DMS79 (cell line): ENCODE measurements around the gene LRP2.
"Not testable (repeated sequence)": the region's sequence is repeated elsewhere in the genome, so short reads cannot be mapped to it uniquely, and the experiment has no call there.

Experiments used
- DNase-seq: peaks from one replicate; lab custom pipeline; 2025; lab: John Stamatoyannopoulos, UW

The LRP2 gene

DNA sequence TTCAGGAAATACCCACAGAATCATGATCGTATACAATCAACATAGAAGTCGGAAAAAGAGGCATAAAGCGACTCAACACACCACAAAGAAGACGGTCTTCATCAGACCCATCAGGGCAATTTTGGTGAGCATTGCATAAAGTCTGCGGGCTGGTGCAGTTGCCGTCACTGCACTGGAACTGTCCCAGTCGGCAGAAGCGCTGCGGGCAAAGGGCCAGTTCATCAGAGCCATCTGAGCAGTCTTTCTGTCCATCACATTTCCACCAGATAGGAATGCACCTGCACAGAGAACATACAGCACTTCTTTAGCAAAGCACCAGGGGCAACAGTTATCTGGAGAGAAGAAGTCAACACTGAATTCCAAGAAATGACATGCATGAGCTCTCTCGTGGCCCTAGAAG is 187.2 kb downstream of the LRP2 start:
- peak; percentile 7 for DNase-seq

DNA sequence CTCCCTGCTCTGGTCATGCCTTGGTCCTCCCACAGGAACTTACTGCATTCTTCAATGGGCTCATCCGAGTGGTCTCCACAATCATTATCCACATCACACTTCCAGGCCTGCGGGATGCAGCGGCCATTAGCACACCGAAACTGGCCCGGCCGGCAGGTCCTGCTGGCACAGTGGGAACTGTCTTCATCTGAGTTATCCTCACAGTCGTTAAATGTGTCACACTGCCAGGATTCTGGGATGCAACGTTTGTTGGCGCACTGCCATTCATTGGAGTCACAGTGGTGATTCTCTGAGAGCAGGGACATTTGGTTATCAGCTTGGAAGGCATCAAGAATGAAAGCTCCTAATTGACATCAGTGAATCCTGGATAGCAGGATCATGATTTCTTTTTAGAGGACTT is 188.5 kb downstream of the LRP2 start:
- DNase-seq = no peak

DNA sequence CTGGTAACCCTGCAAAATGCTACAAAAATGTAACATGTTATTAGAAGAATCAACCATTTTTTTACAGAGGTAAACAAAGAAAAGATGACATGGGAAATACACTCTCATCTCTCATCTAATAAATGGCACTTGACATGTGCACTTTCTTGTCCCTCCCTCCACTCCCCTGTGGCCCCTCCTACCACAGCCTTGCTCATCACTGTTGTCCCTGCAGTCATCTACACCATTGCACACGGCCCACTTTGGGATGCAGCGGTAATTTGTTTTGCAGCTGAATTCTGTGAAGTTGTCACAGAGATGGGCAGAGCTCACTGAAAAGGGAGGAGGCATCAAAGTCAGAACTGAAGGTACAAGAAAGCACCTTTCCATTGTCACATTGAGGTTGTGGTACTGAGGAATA is 189.4 kb downstream of the LRP2 start:
- no peak for DNase-seq

DNA sequence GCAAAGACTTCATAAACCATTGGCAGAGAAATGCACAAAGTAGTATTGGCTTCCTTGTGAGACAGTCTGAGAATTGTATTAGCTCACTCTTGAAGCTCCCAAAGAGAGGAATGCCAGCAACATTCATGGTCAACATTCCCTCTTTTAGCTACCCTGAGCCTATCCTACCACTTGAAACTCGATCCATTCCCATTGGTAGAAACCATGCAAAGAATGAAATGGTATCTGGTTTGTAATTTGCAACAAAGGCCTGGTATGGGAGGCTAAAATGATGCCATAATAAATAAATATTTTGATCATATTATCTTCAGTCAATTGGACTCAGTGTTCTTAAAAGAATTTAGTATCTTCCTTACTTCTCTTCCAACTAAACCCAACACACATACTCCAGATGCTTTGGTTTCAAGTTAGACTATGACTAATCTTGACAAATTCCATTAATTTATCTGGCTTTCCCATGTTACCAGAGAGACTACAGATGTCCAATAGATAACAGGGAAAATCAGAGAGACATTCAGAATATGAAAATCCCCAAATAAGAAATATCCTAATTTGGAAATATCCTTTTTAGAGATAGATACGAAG is 190.1 kb downstream of the LRP2 start:
- DNase-seq = no peak

DNA sequence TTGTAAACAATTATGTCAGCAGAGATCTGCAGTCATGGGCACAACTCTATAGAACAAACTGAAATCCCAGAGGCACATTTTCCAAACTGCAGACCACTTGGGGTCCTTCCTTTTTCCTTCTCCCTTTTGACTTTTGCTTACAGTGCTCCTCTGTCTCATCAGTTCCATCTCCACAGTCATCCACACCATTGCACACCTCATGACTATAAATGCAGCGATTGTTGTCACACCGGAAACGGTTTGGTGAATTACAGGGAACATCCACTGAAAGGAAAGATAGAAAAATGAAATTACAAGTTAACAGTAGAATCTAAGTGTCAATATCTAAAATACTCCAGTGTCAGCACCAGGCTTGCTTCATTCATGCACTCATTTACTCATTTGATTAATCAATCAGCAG is 196.5 kb downstream of the LRP2 start:
- no peak for DNase-seq

DNA sequence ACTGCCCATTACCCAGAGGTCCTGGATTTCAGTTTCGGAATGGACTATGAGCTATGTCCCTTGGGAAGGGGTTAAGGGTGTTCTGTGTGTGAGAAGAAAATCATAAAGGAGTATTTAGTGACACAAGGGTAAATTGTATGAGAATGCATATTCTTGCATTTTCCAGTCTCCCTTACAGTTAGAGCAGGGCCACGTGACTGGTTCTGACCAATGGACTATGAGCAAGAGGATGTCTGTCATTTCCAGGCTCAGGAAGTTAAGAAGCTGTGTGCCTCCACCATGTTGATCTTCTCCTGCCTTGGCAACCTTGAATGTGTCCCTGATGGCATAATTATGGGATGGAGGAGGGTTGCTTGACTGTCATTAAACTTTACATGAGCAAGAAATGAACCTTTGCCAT is 198.0 kb downstream of the LRP2 start:
- DNase-seq = no peak

DNA sequence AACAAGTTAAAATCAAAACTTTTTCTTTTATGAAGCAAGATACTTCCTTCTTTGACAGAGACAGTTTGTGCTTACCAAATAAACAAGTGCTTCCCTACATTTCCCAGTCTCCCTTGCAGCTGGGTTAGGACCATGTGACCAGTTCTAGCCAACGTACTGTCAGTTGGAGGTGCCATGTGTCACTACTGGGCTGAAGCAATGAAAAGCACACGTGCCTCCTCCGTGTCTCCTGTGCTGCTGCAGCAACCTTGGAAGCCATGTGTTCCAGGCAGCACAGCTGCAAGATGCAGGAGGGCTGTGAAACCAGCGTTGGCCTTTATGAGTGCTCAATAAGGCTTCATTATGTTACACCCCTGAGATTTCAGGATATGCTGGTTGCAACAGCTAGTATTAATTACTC is 199.7 kb downstream of the LRP2 start:
- DNase-seq = no peak

DNA sequence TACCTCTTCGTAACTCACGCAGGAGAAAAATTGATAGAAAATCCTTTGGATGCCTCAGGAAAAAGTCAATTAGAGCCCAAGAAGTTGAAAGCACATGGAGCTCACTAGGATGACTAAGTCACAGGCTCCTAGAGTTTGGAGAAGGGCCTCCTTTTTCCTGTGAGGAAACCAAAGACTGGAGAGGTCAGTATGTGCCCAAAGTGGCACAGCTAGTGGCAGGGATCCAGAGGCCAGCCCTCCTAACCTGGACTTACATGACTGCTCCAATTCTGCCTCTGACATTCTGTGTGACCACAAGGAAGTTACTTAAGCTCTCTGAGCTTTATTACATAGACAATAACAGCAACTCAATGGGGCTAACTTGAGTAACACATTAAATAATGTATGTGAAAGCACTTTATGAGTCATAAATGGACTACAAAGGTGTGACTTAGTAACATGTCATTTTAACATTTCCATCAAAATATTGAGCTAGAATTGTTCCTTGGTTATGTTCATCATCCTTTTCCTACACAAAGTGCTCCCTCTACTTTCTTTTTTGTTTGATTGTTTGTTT is 201.3 kb downstream of the LRP2 start:
- no peak for DNase-seq

DNA sequence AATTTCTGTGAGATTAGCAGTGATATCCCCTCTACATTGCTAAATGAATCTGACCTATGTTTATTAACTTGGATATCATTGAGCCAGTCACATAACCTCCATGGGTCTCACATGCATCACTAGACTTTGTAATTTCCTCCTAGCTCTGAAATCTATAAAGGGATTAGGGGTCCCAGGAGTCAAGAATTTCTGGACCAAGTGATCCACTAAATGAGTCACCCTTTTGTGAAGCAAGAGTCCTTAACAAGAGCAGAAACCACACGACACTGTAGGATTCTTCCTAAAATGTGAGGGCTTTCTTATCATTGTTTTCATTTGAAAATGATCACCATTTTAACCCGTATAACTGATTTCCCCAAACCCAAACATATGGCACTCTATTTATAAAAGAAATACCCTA is 202.6 kb downstream of the LRP2 start:
- no peak for DNase-seq

DNA sequence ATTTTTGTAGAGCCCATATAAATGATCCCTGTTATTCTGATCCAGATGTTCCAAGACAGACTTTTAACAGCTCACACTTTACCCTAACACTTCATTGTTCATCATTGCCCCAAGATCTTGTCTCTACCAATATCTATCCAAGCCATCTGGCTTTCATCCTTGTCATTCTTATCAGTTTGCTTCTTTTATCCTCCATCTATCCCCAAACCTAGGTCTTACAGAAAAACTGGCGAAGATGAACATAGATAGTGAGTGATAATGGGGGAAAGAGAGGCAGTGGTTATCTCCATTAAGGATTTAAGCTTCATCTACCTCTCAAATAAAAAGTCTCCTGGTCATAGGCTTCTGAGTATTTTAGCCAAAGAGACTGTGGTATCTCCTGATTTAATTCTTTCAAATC is 203.5 kb downstream of the LRP2 start:
- DNase-seq = no peak

DNA sequence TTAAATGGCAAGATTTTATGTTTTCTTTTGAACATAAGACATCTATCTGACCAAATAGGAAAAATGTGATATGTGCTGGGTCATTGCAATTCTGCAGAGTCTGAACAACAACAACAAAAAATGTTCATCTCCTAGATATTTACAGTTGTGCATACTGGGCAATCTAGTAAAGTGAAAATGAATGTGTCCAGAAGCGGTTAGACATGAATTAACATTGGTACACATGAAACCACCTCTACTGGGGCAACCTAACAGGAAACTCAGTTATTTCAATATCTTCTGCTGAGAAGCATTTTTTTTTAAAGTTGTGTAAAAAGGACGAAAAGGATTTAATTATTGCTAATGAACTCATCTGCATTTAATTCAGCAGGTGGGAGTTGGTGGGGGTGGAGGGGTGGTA is 216.1 kb downstream of the LRP2 start:
- no peak for DNase-seq

DNA sequence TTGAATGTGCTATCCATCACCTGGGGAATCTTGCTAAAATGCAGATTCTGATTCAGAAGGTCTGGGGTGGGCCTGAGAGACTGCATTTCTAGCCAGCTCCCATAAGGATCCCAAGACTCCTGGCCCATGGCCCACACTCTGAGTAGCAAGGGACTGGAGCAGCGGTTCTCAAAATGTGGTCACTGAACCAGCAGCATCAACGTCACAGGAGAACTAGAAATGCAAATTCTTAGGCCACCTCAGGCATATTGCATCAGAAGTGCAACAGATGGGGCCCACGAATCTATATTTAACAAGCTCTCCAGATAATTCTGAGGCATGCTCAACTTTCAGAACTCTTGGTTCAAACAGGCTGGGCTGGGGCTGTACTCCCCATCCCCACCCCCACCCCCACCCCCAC is 218.3 kb downstream of the LRP2 start:
- no peak for DNase-seq

DNA sequence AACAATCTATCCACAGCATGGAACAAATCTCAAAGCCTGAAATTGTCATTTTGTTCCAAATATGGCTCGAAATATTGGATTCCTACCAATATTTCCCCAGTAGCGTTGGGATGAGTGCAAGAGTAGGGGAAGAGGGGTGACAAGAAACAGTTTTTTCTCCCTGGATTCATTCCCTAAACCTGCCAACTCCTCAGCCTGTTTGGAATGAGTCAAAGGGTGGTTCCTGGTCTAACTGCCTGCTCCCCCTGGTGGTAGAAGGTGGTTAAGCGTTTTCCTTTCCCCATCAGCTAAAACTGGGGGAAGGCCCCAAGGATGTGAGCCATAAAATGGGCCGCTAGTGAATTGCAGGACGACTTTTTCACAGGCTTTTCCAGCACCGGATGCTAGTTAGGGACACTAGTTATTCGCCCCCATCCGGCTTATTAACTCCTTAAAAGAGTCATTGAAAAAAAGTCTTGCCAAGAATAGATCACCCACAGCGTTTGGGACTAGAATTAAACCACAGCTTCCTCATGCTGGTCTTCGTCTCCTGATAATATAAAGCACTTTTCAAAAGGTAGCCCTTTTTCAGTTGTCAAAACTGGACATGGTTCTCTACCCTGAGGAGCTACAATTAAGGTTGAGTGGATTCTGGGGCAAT is 220.5 kb downstream of the LRP2 start:
- DNase-seq = no peak

DNA sequence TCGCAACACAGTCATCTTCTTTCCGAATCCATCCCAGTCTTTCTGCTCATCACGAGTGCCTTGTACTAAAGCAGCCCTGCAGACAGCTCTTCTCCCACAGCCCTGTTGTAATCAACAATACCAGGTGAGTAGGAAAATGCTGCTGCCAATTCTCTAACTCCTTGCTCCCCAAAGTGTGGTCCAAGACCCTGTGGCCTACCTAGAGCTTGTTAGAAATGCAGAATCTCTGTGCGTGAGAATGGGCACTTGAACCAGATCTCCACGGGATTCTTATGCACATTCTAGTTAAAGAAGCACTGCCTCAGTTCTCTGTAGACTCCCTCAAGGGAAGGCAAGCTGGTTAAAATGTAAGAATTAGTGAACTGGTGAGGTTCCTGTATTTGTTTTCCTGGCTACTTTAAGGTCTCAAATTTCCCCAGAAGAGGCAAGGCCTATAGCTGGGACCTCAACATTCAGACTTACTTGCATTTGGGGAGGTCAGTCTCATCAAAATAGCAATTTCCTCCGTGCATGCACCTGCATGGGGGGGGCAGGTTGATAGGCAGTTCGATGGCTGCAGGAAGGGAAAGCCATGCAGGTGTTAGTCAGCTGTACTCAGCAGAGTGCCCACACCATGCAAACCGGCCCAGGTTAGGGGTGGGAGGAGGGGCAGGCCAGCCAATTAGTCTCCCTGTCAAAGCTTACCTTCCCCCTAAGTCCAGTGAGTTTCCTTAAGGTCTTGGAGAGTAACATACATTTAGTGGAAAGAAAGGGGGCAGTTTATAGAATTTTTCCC is 222.2 kb downstream of the LRP2 start:
- DNase-seq = no peak

DNA sequence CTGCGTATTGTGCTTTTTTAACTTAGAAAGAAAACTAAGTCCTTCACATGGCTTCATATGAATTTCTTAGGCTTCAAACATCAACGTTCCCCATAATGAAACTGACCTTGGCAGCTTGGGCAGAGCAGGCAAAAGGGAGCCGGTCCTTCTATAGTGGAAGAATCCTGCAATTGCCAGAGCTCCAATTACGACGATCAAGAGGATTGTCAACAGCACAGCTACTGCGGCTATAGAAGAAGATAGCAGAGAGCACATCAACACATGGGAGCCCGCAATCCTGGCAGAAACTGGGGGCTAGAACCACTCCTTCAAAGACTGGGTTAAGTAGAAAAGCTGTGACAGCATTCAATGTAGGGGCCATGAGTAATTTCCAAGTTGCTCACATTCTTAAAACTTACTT is 223.2 kb downstream of the LRP2 start:
- no peak for DNase-seq

DNA sequence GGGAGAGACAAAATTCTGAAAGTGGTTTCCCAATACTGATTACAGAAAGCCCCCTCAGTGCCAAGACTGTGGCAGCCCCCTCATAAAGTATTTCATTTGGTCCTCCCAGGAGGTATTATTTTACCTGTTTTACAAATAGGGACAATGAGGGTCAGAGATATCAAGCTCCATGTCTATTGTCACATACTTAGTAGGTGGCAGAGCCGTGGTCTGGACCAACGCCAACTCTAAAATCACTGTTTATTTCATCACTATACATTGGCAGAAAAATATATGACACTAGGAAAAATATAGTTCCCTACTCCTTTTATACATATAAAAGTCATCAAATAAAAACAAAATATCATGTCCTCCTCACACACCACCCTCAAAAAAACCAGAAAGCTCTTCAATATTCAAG is 224.4 kb downstream of the LRP2 start:
- DNase-seq = no peak

DNA sequence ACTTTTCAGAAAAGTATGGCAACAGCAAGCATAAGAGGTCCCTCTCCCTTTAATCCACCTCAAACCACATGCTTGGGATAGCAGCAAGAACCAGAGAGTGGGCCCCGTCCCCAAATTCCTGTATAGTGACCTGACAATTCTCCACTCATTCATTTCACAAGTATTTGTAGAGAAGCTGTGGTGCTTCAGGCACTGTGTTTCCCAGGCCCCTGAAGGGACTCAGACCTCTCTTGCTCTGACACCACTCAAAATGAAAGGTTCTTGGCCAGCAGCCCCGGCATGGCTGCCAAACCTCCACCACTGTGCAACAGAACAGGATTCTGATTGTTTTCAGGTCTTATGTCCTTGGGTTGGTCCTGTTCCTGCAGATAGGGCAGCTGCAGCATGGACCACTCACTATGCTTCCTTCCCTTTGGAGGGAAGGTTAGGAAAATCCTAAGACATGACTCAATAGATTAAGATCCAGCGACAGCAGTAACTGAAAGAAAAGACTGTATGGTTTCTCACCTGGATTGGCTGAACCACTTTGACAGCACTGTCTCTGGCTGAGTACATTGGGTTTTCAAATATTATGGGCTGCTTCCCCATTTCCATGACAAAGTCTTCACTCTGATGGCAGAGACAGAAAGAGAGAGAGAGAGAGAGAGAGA is 225.3 kb downstream of the LRP2 start:
- DNase-seq = no peak

DNA sequence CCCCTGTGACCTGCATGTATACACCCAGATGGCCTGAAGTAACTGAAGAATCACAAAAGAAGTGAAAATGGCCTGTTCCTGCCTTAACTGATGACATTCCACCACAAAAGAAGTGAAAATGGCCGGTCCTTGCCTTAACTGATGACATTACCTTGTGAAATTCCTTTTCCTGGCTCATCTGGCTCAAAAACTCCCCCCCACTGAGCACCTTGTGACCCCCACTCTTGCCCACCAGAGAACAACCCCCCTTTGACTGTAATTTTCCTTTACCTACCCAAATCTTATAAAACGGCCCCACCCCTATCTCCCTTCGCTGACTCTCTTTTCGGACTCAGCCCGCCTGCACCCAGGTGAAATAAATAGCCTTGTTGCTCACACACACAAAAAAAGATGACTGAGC is 225.9 kb downstream of the LRP2 start:
- DNase-seq = not testable (repeated sequence)

DNA sequence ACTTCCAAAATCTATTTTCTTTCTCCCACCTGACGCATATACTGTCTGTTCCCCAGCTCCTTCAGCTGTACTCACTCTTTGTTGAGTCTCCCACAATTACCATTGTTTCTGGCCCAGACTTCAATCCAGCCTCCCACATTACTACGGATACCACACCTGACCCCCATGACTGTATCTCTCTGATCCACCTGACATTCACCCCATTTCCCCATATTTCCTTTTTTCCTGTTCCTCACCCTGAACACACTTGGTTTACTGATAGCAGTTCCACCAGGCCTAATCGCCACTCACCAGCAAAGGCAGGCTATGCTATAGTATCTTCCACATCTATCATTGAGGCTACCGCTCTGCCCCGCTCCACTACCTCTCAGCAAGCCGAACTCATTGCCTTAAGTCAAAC is 228.1 kb downstream of the LRP2 start:
- DNase-seq = not testable (repeated sequence)

DNA sequence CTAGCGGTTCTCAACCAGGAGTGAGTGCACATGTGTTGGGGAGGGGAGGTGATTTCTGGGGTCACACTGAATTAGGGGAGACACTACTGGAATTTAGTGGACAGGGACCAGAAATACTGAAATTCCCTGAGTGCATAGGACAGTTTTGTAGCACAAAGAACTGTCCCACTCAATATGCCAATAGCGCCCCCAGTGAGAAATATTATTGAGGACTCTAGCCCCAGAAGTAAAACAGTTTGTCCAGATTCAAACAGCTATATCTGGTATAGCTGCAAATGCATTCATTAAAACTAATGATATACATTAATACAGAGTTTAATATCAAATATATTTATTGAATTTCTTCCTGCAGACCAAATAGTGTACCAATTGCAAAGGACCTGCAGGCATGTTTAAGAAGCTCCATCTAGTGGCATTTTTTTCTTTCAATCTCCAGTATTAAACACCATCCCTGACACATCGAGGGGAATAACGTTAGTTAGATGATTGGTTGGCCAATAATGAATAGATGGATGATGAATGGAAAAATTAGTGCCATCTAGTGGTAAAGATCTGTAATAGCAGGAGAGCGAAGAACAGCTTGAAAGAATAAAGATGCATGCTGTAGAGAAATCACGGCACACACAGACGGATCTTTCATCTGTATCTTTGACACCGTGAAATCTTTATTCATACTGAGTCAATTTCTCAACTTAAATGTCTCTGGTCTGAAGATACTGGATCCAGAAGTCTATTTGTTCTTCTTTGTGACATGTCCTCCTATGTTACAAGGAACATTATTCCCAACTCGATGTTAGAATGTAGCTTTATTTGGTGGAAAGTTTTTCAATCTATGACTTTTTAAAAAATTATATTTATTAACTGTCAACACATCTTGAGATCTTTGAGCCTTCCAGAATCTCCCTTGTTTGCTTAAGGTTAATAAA is 230.5 kb downstream of the LRP2 start:
- DNase-seq = no peak

DNA sequence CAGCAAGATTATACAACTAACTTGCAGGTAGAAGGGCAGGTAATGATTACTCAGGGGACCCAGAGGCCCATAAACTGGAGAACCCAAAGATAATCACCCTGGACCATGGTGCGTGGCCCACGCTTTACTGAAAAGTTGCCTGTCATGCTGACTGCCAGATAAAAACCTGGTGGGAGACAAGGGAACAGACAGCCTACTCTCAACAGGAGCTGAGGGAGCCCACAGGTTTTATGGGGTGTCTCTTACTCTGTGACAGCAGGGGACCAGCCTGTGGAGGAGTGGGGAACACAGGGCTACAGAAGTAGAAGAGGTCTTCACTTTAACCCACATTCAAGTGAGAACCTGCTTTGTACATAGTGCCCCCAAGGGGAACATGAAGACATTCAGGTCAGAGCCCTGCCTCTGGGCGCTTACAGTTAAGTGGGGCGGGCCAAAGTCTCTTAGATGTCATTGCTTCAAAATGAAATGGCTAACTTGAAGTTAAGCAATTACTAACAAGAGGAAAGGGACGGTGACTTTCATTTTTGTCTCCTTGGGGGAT is 232.6 kb downstream of the LRP2 start:
- DNase-seq = no peak
